Ovary (tissue), 3 donors: Measurements from ENCODE around the gene RALA.

ENCODE experiments used
- POLR2A ChIP-seq: fragments of 450-650 bp; IDR thresholded peaks from one replicate; pipeline ENCODE4 v1.6.1; 2017; ENCODE audit warnings: antibody characterized with exemption, mild to moderate bottlenecking, moderate library complexity
- TF ChIP-seq, protein P1 (sequence below), 3 donors: fragments of 450-650 bp in 2 of 3; fragments of 200-600 bp in 1 of 3; IDR thresholded peaks; one replicate each; pipeline versions ENCODE4 v1.5.1 to v1.8.0; 2016 to 2022; ENCODE audit warnings: antibody characterized with exemption in 3 of 3, mild to moderate bottlenecking in 1 of 3
- donor health status: DM: no; HTN: no; CAD: no.

- TF ChIP-seq, protein P1, sequence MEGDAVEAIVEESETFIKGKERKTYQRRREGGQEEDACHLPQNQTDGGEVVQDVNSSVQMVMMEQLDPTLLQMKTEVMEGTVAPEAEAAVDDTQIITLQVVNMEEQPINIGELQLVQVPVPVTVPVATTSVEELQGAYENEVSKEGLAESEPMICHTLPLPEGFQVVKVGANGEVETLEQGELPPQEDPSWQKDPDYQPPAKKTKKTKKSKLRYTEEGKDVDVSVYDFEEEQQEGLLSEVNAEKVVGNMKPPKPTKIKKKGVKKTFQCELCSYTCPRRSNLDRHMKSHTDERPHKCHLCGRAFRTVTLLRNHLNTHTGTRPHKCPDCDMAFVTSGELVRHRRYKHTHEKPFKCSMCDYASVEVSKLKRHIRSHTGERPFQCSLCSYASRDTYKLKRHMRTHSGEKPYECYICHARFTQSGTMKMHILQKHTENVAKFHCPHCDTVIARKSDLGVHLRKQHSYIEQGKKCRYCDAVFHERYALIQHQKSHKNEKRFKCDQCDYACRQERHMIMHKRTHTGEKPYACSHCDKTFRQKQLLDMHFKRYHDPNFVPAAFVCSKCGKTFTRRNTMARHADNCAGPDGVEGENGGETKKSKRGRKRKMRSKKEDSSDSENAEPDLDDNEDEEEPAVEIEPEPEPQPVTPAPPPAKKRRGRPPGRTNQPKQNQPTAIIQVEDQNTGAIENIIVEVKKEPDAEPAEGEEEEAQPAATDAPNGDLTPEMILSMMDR (IDR thresholded peaks at IDR 0.05): no peak
- TF ChIP-seq POLR2A: no peak
Measured at GRCh38 chr7:39621261-39621660, 2.1 kb upstream of the RALA start.
